HG02840 (cell line): ENCODE results near the gene SPTBN1.

Source experiments
- ATAC-seq: cut with Tn5 transposase; IDR thresholded peaks from one replicate; pipeline ENCODE4 v1.9.1; 2021; ENCODE audit warnings: mild to moderate bottlenecking, moderate library complexity, moderate number of reproducible peaks; ENCODE audit not compliant: unreplicated experiment, low FRiP score

The SPTBN1 gene

GRCh38 chr2:54624591-54625071, 168.5 kb downstream of the SPTBN1 start:
- no peak for ATAC-seq

- no peak for ATAC-seq
These were observed 170.0 kb downstream of the SPTBN1 start for GRCh38 chr2:54626131-54626530.

GRCh38 chr2:54626884-54627283, 170.8 kb downstream of the SPTBN1 start:
- ATAC-seq = no peak

- ATAC-seq = no peak
These were observed 171.8 kb downstream of the SPTBN1 start for GRCh38 chr2:54627973-54628372.

GRCh38 chr2:54628418-54628817, 172.3 kb downstream of the SPTBN1 start:
- ATAC-seq = no peak

GRCh38 chr2:54628957-54629356, 172.8 kb downstream of the SPTBN1 start:
- ATAC-seq = no peak

GRCh38 chr2:54629390-54629789, 173.3 kb downstream of the SPTBN1 start:
- ATAC-seq = no peak

- ATAC-seq = no peak
These were observed 174.1 kb downstream of the SPTBN1 start for GRCh38 chr2:54629914-54630857.

- ATAC-seq = no peak
These were observed 174.9 kb downstream of the SPTBN1 start for GRCh38 chr2:54630858-54631497.

- no peak for ATAC-seq
These were observed 175.6 kb downstream of the SPTBN1 start for GRCh38 chr2:54631755-54632154.

GRCh38 chr2:54632733-54633692, 176.9 kb downstream of the SPTBN1 start:
- no peak for ATAC-seq

- ATAC-seq = no peak
These were observed 177.9 kb downstream of the SPTBN1 start for GRCh38 chr2:54634021-54634420.

- peak; percentile 72 for ATAC-seq
These were observed 178.7 kb downstream of the SPTBN1 start for GRCh38 chr2:54634564-54635511.

GRCh38 chr2:54635554-54636152, 179.5 kb downstream of the SPTBN1 start:
- ATAC-seq = no peak

- no peak for ATAC-seq
These were observed 180.4 kb downstream of the SPTBN1 start for GRCh38 chr2:54636415-54637139.

- no peak for ATAC-seq
These were observed 182.0 kb downstream of the SPTBN1 start for GRCh38 chr2:54638103-54638502.

- no peak for ATAC-seq
These were observed 182.7 kb downstream of the SPTBN1 start for GRCh38 chr2:54638774-54639187.

GRCh38 chr2:54639609-54640008, 183.5 kb downstream of the SPTBN1 start:
- no peak for ATAC-seq
